ENCODE results near the gene LYPD6B. TPM values are rescaled to one million over a fixed set of nuclear protein-coding genes. Genes with fewer than 3 reads are reported as not detected.

The LYPD6B gene
- polyA plus RNA-seq, 3 donors = not detected

- no peaks in the 10 kb centered on the region for H4K20me1 ChIP-seq (ENCODE audit: insufficient read depth, low read length)
- Mint-ChIP-seq H3K9me3 (peaks cover 0 to 8% (median 3%) of the 10 kb centered on the region in 7 donors), H3K27ac (no peak overlapping the region), H3K36me3 (no peaks in the 10 kb centered on the region), H3K4me1 (no peaks in the 10 kb centered on the region), H3K27me3 (ENCODE audit: low read depth in 3 of 3) (peaks cover 0 to 2% (median 0%) of the 10 kb centered on the region in 3 donors), H3K4me3 (no peak overlapping the region)
- WGBS (ENCODE audit: insufficient coverage) = no CpG with 5 or more reads among the region's 2 CpGs
- no peaks in the 10 kb centered on the region for H3K9me3 ChIP-seq (replicated peaks in 1 of 2; ENCODE audit: control insufficient read depth in 1 of 2, insufficient read depth in 1 of 2, low read length in 2 of 2)
- no peak for TF ChIP-seq CTCF (IDR thresholded peaks at IDR 0.05)
- no peaks in the 10 kb centered on the region for H3K36me3 ChIP-seq (replicated peaks in 1 of 2; ENCODE audit: control insufficient read depth in 1 of 2, insufficient read depth in 2 of 2, low read length in 2 of 2)
- no peak overlapping the region for H3K27ac ChIP-seq (ENCODE audit: low read depth in 1 of 2, low read length in 2 of 2)
- H3K79me2 ChIP-seq (ENCODE audit: insufficient read depth, low read length) = no peaks in the 10 kb centered on the region
- DNase-seq = no peak
- intact Hi-C loops (cut with micrococcal nuclease) = no loop called here
- no peak overlapping the region for H2AFZ ChIP-seq (ENCODE audit: insufficient read depth, low read depth, low read length, poor library complexity, severe bottlenecking)
- H3K9ac ChIP-seq (ENCODE audit: insufficient read depth, low read length, poor library complexity, severe bottlenecking) = no peak overlapping the region
- H3K27me3 ChIP-seq (ENCODE audit: control insufficient read depth in 2 of 2, insufficient read depth in 2 of 2, low read length in 2 of 2) = no peaks in the 10 kb centered on the region
- no peak overlapping the region for H3K4me2 ChIP-seq (replicated peaks; ENCODE audit: extremely low read depth, low read length, poor library complexity, severe bottlenecking)
- H3K4me1 ChIP-seq (ENCODE audit: control insufficient read depth in 1 of 2, insufficient read depth in 2 of 2, low read length in 2 of 2) = no peaks in the 10 kb centered on the region
- H3K4me3 ChIP-seq (replicated peaks in 1 of 3; ENCODE audit: low read depth in 2 of 3, low read length in 3 of 3) = no peak overlapping the region
Measured at GRCh38 chr2:149101818-149102217, 63.3 kb downstream of the LYPD6B start.

- no peaks in the 10 kb centered on the region for H3K9me3 ChIP-seq (replicated peaks in 1 of 2; ENCODE audit: control insufficient read depth in 1 of 2, insufficient read depth in 1 of 2, low read length in 2 of 2)
- no peaks in the 10 kb centered on the region for H3K4me1 ChIP-seq (ENCODE audit: control insufficient read depth in 1 of 2, insufficient read depth in 2 of 2, low read length in 2 of 2)
- Mint-ChIP-seq H3K4me1 (no peaks in the 10 kb centered on the region), H3K27ac (no peak overlapping the region), H3K36me3 (no peaks in the 10 kb centered on the region), H3K9me3 (peaks cover 0 to 9% (median 4%) of the 10 kb centered on the region in 7 donors), H3K27me3 (ENCODE audit: low read depth in 3 of 3) (peaks cover 0 to 2% (median 2%) of the 10 kb centered on the region in 3 donors), H3K4me3 (no peak overlapping the region)
- no peaks in the 10 kb centered on the region for H3K27me3 ChIP-seq (ENCODE audit: control insufficient read depth in 2 of 2, insufficient read depth in 2 of 2, low read length in 2 of 2)
- H3K9ac ChIP-seq (ENCODE audit: insufficient read depth, low read length, poor library complexity, severe bottlenecking) = no peak overlapping the region
- intact Hi-C loops (cut with micrococcal nuclease) = no loop called here
- no peak for DNase-seq
- no peak overlapping the region for H2AFZ ChIP-seq (ENCODE audit: insufficient read depth, low read depth, low read length, poor library complexity, severe bottlenecking)
- no peak overlapping the region for H3K27ac ChIP-seq (ENCODE audit: low read depth in 1 of 2, low read length in 2 of 2)
- H3K4me2 ChIP-seq (replicated peaks; ENCODE audit: extremely low read depth, low read length, poor library complexity, severe bottlenecking) = no peak overlapping the region
- H3K4me3 ChIP-seq (replicated peaks in 1 of 3; ENCODE audit: low read depth in 2 of 3, low read length in 3 of 3) = no peak overlapping the region
- TF ChIP-seq CTCF (IDR thresholded peaks at IDR 0.05) = no peak
- H3K79me2 ChIP-seq (ENCODE audit: insufficient read depth, low read length) = no peaks in the 10 kb centered on the region
- H4K20me1 ChIP-seq (ENCODE audit: insufficient read depth, low read length) = no peaks in the 10 kb centered on the region
- 83% methylated on average over 1 of the region's 3 CpGs for WGBS (ENCODE audit: insufficient coverage)
- H3K36me3 ChIP-seq (replicated peaks in 1 of 2; ENCODE audit: control insufficient read depth in 1 of 2, insufficient read depth in 2 of 2, low read length in 2 of 2) = no peaks in the 10 kb centered on the region
Measured at GRCh38 chr2:149103081-149103620, 64.7 kb downstream of the LYPD6B start.
